ENCODE data around the gene CDKN1A.
A peak's percentile ranks its signal among the peaks of the same experiment; 100 is the strongest.

Gene CDKN1A

DNA sequence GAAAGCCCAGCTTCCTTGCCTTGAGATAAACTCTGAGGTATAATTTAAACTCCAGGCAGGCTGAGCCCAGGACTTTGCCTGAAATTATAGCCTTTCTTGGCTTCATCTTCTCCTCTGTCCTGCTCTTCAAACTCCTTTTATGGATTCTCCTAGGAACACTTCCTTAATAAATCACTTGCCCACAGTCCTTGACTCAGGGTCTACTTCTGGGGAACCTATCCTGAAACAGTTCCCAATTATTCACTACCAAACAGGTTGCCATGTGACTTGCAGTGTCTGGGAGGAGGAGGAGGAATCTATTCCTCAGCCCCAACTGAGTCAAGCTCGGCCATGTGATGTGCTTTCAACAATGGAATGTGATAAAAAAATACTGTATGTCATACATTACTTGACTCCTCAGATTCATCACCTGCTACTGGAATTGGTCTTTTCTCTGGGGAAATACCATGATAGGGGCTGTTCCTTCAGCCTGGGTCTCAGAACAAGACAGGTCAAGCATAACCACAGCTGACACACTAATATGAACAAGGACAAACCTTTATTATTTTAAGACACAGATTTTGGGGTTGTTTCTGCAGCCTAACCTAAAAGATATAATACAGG is 20.5 kb upstream of the CDKN1A start:
- Histone ChIP-seq H3K4me1 (ENCODE audit: control insufficient read depth, insufficient read depth, low read length) (peaks cover 22% of the 10 kb centered on the region), H3K27me3 (ENCODE audit: control insufficient read depth, insufficient read depth, low read length) (peaks cover 6% of the 10 kb centered on the region), H3K4me3 (ENCODE audit: low read length) (no peak overlapping the region), H3K9me3 (replicated peaks; ENCODE audit: low read length) (no peaks in the 10 kb centered on the region), H3K4me2 (ENCODE audit: low read length) (no peak overlapping the region), H3K36me3 (ENCODE audit: insufficient read depth, low read length) (no peaks in the 10 kb centered on the region), H3K9ac (ENCODE audit: low read depth, low read length) (no peak overlapping the region)

DNA sequence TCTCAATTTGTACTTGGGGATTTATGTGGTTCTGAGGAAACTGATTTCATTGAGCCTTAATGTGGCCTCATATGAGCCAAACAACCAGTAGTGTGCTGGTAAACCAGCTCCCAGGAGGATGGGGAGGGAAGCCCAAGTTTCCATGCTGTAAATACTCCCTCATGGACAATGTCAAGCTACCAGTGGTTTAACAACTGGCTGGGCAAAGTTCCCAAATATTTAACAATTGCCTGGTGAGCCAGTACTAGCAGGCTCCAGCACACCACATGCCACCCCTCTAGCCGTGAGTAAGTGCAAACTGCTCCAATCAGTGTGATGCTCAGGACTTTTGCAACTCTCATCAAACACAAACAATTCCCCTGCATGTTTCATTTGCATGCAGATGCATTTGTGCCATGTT is 19.2 kb upstream of the CDKN1A start:
- no peak overlapping the region for H3K4me2 ChIP-seq (ENCODE audit: low read length)
- H3K4me1 ChIP-seq (ENCODE audit: control insufficient read depth, insufficient read depth, low read length): peaks cover 22% of the 10 kb centered on the region
- no peak overlapping the region for H3K9ac ChIP-seq (ENCODE audit: low read depth, low read length)
- H3K9me3 ChIP-seq (replicated peaks; ENCODE audit: low read length): no peaks in the 10 kb centered on the region
- no peaks in the 10 kb centered on the region for H3K36me3 ChIP-seq (ENCODE audit: insufficient read depth, low read length)
- H3K27me3 ChIP-seq (ENCODE audit: control insufficient read depth, insufficient read depth, low read length): no peaks in the 10 kb centered on the region
- no peak overlapping the region for H3K4me3 ChIP-seq (ENCODE audit: low read length)

DNA sequence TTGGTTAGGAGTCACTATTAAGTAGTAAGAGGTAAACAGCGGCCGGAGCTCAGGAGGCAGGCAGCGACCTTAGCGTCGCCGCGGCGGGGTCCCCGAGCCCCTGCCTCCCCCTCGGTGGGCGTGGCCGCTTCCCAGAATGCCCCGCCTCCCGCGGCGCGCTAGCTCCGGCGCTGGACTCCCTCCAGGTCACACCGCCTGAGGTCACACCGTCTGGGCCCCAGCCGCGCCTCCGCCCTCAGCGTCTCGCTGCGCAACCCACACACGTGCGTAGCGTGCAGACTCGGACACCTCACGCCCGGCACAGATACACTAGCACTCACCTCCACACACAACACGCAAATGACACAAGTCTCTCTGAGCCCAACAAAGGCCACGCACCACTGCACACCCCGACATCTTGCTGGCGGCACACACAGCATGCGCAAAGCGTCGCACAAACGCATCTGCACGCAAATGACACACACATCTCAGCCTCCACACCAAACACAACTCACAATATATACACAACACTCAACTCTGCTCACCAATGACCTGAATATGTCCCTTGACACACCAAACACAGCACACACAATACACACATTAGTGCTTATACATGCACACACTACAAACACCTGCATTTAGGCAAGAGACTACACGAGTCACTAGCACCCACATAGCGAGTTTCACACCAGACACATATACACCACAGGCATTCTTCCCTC is 17.6 kb upstream of the CDKN1A start:
- no peaks in the 10 kb centered on the region for H3K27me3 ChIP-seq (ENCODE audit: control insufficient read depth, insufficient read depth, low read length)
- peaks cover 22% of the 10 kb centered on the region for H3K4me1 ChIP-seq (ENCODE audit: control insufficient read depth, insufficient read depth, low read length)
- peak overlapping the region; percentile 6 for H3K4me2 ChIP-seq (ENCODE audit: low read length)
- H3K9me3 ChIP-seq (replicated peaks; ENCODE audit: low read length): no peaks in the 10 kb centered on the region
- no peak overlapping the region for H3K4me3 ChIP-seq (ENCODE audit: low read length)
- no peak overlapping the region for H3K9ac ChIP-seq (ENCODE audit: low read depth, low read length)
- no peaks in the 10 kb centered on the region for H3K36me3 ChIP-seq (ENCODE audit: insufficient read depth, low read length)

DNA sequence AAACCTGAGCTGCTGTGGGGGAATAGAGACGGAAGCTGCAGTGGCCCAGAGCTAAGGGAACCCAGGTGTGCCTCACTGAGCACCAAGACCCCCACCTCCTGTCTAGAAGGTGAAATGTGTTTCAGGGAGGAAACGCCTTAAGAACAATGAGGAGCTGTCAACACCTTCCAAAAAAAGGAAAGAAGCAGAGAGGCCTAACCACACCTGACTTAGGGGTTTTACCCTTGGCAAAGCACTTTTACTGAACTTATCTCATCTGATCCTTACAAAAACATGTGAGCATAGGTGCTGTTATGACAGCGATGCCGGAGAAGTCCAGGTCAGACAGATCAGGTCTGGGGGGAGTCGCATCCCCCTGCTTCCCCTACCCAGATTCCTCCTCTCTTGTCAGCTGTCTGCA is 16.1 kb upstream of the CDKN1A start:
- Histone ChIP-seq H3K9me3 (replicated peaks; ENCODE audit: low read length) (no peaks in the 10 kb centered on the region), H3K9ac (ENCODE audit: low read depth, low read length) (no peak overlapping the region), H3K27me3 (ENCODE audit: control insufficient read depth, insufficient read depth, low read length) (no peaks in the 10 kb centered on the region), H3K4me1 (ENCODE audit: control insufficient read depth, insufficient read depth, low read length) (peaks cover 35% of the 10 kb centered on the region), H3K4me2 (ENCODE audit: low read length) (no peak overlapping the region), H3K36me3 (ENCODE audit: insufficient read depth, low read length) (no peaks in the 10 kb centered on the region), H3K4me3 (ENCODE audit: low read length) (no peak overlapping the region)

DNA sequence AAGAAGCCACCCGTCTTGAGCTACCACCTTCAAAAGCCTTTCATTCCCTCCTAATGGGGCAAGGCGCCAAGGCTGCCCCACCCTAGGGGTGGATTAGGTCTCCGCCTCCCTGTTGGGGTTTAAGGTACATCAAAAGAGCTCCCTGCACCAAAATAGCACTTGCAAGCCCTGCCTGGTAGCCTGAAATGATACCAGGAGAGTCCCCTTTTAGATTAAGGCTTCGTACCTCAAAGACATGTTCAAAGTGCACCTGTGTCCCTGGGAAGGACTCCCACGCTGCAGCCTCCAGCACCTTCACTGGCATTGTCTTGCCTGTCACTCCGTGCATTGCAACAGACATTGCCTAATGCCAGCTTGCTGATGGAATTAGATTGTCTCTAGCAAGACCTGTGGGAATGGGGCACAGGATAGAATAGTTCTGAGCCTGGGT is 15.7 kb upstream of the CDKN1A start:
- Histone ChIP-seq H3K27me3 (ENCODE audit: control insufficient read depth, insufficient read depth, low read length) (no peaks in the 10 kb centered on the region), H3K9me3 (replicated peaks; ENCODE audit: low read length) (no peaks in the 10 kb centered on the region), H3K9ac (ENCODE audit: low read depth, low read length) (no peak overlapping the region), H3K4me1 (ENCODE audit: control insufficient read depth, insufficient read depth, low read length) (peaks cover 37% of the 10 kb centered on the region), H3K4me2 (ENCODE audit: low read length) (no peak overlapping the region), H3K36me3 (ENCODE audit: insufficient read depth, low read length) (no peaks in the 10 kb centered on the region), H3K4me3 (ENCODE audit: low read length) (no peak overlapping the region)

DNA sequence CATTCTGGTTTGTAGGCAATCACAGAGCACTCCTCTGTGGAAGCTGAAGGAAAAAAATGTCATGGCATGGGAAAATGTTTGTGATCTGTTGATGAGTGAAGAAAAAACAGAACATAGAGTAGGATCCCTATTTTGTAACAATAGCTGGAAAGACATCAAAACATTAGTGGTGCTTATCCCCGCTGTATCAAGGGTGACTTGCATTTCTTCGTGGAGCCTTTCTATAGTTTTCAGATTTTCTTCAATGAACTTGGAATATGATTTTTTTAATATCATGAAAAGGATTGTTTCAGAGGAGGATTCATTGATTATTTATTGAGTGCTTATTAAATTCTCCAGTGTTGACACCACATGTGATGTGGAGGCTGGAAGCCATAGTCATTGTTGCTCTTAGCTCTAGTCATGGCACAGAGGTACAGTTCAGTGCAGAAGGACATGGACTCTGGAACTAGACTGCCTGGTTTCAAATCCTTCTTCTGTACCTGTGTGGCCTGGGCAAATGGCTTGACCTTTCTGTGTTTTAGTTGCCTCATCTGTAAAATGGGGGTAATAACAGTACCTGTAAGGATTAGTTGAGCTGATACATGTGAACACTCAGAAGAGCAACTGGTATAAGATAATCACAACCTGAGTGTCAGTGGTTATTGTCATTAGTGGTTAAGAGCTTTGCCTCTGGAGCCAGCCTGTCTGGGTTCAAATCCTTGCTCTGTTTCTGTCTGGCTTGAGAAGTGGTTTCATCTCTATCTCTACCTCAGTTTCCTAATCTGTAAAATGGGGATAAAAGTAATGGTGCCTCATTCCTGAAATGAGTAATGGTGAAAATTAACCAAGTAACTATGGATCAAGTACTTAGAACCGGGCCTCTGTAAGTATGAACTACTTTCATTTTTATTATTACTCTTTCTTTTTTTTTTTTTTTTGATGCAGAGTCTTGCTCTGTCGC is 14.7 kb upstream of the CDKN1A start:
- Histone ChIP-seq H3K36me3 (ENCODE audit: insufficient read depth, low read length) (no peaks in the 10 kb centered on the region), H3K4me1 (ENCODE audit: control insufficient read depth, insufficient read depth, low read length) (peaks cover 38% of the 10 kb centered on the region), H3K9ac (ENCODE audit: low read depth, low read length) (no peak overlapping the region), H3K4me2 (ENCODE audit: low read length) (no peak overlapping the region), H3K4me3 (ENCODE audit: low read length) (no peak overlapping the region), H3K9me3 (replicated peaks; ENCODE audit: low read length) (no peaks in the 10 kb centered on the region), H3K27me3 (ENCODE audit: control insufficient read depth, insufficient read depth, low read length) (no peaks in the 10 kb centered on the region)

DNA sequence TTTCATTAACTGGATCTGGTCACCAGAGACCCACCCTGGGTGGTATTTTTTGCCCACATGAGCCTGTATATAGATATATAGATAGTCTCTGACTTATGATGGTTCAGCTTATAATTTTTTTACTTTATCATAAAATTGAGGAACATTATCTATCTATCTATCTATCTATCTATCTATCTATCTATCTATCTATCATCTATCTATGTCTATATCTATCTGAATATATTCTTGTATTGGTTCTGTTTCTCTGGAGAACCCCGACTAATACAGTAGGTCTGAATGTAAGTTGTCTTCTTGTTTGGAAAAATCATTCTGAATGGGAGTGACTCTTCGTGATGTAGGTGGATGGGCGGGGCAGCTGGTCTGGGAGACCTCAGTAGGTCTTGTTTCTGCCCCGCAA is 13.3 kb upstream of the CDKN1A start:
- no peaks in the 10 kb centered on the region for H3K27me3 ChIP-seq (ENCODE audit: control insufficient read depth, insufficient read depth, low read length)
- no peak overlapping the region for H3K4me2 ChIP-seq (ENCODE audit: low read length)
- H3K4me1 ChIP-seq (ENCODE audit: control insufficient read depth, insufficient read depth, low read length): peaks cover 29% of the 10 kb centered on the region
- H3K4me3 ChIP-seq (ENCODE audit: low read length): no peak overlapping the region
- no peaks in the 10 kb centered on the region for H3K9me3 ChIP-seq (replicated peaks; ENCODE audit: low read length)
- H3K36me3 ChIP-seq (ENCODE audit: insufficient read depth, low read length): no peaks in the 10 kb centered on the region
- H3K9ac ChIP-seq (ENCODE audit: low read depth, low read length): no peak overlapping the region

DNA sequence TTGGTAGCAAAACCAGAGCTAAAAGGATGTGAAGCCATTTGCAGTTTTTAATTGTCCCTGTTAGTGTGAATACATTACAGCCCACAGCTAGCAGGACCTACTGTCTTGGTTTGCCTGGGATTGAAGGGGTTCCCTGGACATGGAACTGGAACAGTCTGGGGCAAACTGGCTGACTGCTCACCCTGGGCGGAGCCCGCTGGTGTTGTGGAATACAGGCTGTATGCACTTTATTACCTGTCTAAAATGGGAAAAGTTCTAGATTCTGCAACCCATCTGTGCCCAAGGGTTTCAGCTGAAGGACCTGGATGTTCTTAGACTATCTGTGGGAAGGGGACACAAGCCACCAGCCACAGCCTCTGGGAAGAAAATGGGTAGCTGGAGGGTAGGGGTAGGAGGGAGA is 12.2 kb upstream of the CDKN1A start:
- Histone ChIP-seq H3K9ac (ENCODE audit: low read depth, low read length) (peak overlapping the region; percentile 15), H3K36me3 (ENCODE audit: insufficient read depth, low read length) (no peaks in the 10 kb centered on the region), H3K4me3 (ENCODE audit: low read length) (no peak overlapping the region), H3K4me2 (ENCODE audit: low read length) (no peak overlapping the region), H3K9me3 (replicated peaks; ENCODE audit: low read length) (no peaks in the 10 kb centered on the region), H3K4me1 (ENCODE audit: control insufficient read depth, insufficient read depth, low read length) (peaks cover 26% of the 10 kb centered on the region), H3K27me3 (ENCODE audit: control insufficient read depth, insufficient read depth, low read length) (no peaks in the 10 kb centered on the region)

DNA sequence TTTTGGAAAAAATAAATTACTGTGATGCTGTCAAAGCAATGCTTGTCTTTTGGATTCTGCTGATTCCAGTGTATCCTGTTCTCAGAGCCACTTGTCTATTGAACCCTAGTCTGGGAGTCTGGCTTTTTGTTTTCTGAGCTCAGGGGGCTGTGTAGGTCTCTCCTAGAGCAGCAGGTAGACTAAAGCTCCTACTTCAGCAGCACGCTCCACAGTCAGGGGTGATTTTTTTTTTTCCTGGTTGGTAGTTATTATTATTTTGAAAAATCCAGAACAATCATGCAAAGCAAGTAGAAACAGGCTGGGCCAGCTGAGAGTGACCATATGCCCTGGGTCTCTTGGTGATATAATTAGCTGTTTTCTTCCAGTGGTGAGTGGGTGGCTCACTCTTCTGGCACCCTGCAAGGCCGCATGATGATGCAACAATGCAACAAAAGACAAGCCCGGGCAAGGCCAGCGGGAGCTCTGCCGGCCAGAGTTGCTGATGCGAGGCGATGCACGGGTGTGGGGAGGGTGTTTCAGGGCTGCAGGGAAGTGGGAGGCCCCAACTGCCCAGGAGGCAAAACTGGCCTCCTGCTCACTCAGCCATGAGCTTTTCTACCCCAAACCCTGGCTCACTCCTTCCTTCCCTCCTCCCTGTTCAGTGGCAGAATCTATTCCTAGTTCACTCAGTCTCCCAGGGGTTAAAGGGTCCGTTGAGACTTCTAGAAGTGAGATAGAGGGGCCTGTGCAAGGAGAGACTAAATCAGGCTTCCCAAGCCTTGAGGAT is 11.5 kb upstream of the CDKN1A start:
- peaks cover 26% of the 10 kb centered on the region for H3K4me1 ChIP-seq (ENCODE audit: control insufficient read depth, insufficient read depth, low read length)
- H3K9me3 ChIP-seq (replicated peaks; ENCODE audit: low read length): no peaks in the 10 kb centered on the region
- H3K4me3 ChIP-seq (ENCODE audit: low read length): no peak overlapping the region
- H3K36me3 ChIP-seq (ENCODE audit: insufficient read depth, low read length): no peaks in the 10 kb centered on the region
- H3K9ac ChIP-seq (ENCODE audit: low read depth, low read length): peak overlapping the region; percentile 64
- peak overlapping the region; percentile 43 for H3K4me2 ChIP-seq (ENCODE audit: low read length)
- H3K27me3 ChIP-seq (ENCODE audit: control insufficient read depth, insufficient read depth, low read length): no peaks in the 10 kb centered on the region

DNA sequence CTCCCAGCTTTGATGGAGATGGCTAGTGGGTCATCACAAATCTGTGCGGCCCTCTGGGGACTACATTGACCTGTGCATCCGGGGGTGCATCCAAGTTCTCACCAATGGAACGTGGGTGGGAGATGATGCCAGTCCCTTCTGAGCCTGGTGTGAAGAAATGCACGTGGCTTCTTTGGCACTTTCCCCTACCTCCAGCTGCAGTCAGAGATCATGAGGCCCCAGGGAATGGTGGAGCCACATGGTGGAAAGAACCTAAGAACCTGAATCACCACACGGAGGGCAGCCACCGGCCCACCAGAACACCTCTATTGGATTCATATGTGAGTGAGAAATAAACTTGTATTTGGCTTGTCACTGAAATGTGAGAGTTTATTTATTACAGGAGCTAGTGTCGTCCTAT is 9.9 kb upstream of the CDKN1A start:
- peaks cover 26% of the 10 kb centered on the region for H3K4me1 ChIP-seq (ENCODE audit: control insufficient read depth, insufficient read depth, low read length)
- H3K9ac ChIP-seq (ENCODE audit: low read depth, low read length): no peak overlapping the region
- no peaks in the 10 kb centered on the region for H3K9me3 ChIP-seq (replicated peaks; ENCODE audit: low read length)
- H3K4me2 ChIP-seq (ENCODE audit: low read length): no peak overlapping the region
- H3K4me3 ChIP-seq (ENCODE audit: low read length): no peak overlapping the region
- H3K36me3 ChIP-seq (ENCODE audit: insufficient read depth, low read length): no peaks in the 10 kb centered on the region
- H3K27me3 ChIP-seq (ENCODE audit: control insufficient read depth, insufficient read depth, low read length): no peaks in the 10 kb centered on the region

DNA sequence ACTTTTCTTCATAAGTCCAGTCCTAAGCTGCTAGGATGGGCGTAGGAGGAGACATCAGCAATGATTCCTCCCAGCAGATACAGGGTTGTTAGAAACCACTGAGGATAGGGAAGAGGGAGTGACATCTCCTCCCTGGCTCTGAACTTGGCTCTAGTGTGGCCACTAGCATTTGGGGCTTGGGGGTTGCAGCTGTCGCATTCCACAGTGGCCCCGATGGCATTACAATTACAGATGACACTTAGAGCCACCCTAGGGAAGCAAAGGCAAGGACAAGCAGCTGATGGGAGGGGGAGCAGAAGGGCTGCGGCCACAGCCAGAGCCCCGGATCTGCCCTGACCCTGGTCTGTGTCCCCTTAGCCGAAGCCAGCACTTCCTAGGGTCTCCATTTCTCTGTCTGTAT is 9.5 kb upstream of the CDKN1A start:
- Histone ChIP-seq H3K9me3 (replicated peaks; ENCODE audit: low read length) (no peaks in the 10 kb centered on the region), H3K4me3 (ENCODE audit: low read length) (no peak overlapping the region), H3K27me3 (ENCODE audit: control insufficient read depth, insufficient read depth, low read length) (no peaks in the 10 kb centered on the region), H3K9ac (ENCODE audit: low read depth, low read length) (no peak overlapping the region), H3K4me2 (ENCODE audit: low read length) (no peak overlapping the region), H3K36me3 (ENCODE audit: insufficient read depth, low read length) (no peaks in the 10 kb centered on the region), H3K4me1 (ENCODE audit: control insufficient read depth, insufficient read depth, low read length) (peaks cover 26% of the 10 kb centered on the region)
